HCT116 (cell line): ENCODE data around the gene UPF3B.
"Not testable (repeated sequence)": the region's sequence is repeated elsewhere in the genome, so short reads cannot be mapped to it uniquely, and the experiment has no call there.

Experiments used
- EGR1 ChIP-seq: IDR thresholded peaks from 2 replicates; pipeline ENCODE4 v1.6.1; 2012; ENCODE audit warnings: low read depth
- EZH2 ChIP-seq: fragments of 200-600 bp; sonication (generic); IDR thresholded peaks from 2 replicates; pipeline ENCODE4 v1.6.1; 2017; ENCODE audit warnings: antibody characterized with exemption, mixed run types
- EZH2phosphoT487 ChIP-seq: fragments of 200-600 bp; IDR thresholded peaks from 2 replicates; pipeline ENCODE4 v1.6.1; 2018; ENCODE audit warnings: antibody characterized with exemption, borderline replicate concordance
- SIN3A ChIP-seq: IDR thresholded peaks from 2 replicates; pipeline ENCODE4 v1.6.1; 2012; ENCODE audit warnings: low read depth
- SP1 ChIP-seq: IDR thresholded peaks from 2 replicates; pipeline ENCODE4 v1.6.1; 2012; ENCODE audit warnings: low read depth
- TCF7L2 ChIP-seq: IDR thresholded peaks from 2 replicates; pipeline ENCODE4 v1.7.0; 2011; ENCODE audit warnings: borderline replicate concordance, inconsistent platforms; ENCODE audit not compliant: insufficient read depth, insufficient read length; ENCODE audit errors: extremely low read depth
- TF ChIP-seq, protein P1 (sequence below), 3 experiments: fragments of 200-600 bp in 1 of 3; sonication (generic) in 1 of 3; IDR thresholded peaks in 2 of 3; conservative IDR thresholded peaks in 1 of 3; 2 replicates each; pipeline ENCODE4 v1.5.1; 2012 to 2017; ENCODE audit warnings: low read depth in 2 of 3, low read length in 2 of 3, antibody characterized with exemption in 1 of 3, borderline replicate concordance in 1 of 3, control low read depth in 1 of 3, mild to moderate bottlenecking in 1 of 3, mixed read lengths in 1 of 3, mixed run types in 1 of 3, moderate library complexity in 1 of 3; ENCODE audit not compliant: insufficient read depth in 1 of 3
- TF ChIP-seq, protein P2 (sequence below): IDR thresholded peaks from 2 replicates; pipeline ENCODE4 v1.6.1; 2012; ENCODE audit warnings: low read depth

DNA sequence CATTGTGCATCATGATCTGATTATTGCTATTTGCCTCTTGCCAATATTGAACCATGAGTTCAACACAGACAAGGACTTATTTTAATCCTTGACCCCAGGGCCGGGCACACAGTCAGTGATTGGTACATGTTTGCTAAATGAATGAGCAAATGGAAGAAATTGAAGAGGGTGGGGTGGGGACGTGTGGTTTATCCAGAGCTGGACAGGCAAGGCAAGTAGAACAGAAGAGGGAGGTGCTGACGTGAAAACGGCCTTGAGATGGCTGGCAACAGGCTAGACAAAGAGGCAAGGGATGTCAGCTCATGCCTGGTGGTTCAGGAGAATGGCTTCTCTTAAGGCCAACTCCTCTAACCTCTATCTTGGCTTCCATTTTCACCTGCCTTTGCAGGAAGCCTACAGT is 44.3 kb downstream of the UPF3B start:
- not testable (repeated sequence) for TF ChIP-seq EGR1, EZH2, EZH2phosphoT487, SP1, TCF7L2, SIN3A
- TF ChIP-seq, protein P1, sequence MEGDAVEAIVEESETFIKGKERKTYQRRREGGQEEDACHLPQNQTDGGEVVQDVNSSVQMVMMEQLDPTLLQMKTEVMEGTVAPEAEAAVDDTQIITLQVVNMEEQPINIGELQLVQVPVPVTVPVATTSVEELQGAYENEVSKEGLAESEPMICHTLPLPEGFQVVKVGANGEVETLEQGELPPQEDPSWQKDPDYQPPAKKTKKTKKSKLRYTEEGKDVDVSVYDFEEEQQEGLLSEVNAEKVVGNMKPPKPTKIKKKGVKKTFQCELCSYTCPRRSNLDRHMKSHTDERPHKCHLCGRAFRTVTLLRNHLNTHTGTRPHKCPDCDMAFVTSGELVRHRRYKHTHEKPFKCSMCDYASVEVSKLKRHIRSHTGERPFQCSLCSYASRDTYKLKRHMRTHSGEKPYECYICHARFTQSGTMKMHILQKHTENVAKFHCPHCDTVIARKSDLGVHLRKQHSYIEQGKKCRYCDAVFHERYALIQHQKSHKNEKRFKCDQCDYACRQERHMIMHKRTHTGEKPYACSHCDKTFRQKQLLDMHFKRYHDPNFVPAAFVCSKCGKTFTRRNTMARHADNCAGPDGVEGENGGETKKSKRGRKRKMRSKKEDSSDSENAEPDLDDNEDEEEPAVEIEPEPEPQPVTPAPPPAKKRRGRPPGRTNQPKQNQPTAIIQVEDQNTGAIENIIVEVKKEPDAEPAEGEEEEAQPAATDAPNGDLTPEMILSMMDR (IDR thresholded peaks at IDR 0.05 in 2 of 3, conservative IDR thresholded peaks at IDR 0.05 in 1 of 3; ENCODE audit: borderline replicate concordance in 1 of 3, insufficient read depth in 1 of 3, low read depth in 2 of 3, low read length in 2 of 3) = not testable (repeated sequence)
- TF ChIP-seq, protein P2, sequence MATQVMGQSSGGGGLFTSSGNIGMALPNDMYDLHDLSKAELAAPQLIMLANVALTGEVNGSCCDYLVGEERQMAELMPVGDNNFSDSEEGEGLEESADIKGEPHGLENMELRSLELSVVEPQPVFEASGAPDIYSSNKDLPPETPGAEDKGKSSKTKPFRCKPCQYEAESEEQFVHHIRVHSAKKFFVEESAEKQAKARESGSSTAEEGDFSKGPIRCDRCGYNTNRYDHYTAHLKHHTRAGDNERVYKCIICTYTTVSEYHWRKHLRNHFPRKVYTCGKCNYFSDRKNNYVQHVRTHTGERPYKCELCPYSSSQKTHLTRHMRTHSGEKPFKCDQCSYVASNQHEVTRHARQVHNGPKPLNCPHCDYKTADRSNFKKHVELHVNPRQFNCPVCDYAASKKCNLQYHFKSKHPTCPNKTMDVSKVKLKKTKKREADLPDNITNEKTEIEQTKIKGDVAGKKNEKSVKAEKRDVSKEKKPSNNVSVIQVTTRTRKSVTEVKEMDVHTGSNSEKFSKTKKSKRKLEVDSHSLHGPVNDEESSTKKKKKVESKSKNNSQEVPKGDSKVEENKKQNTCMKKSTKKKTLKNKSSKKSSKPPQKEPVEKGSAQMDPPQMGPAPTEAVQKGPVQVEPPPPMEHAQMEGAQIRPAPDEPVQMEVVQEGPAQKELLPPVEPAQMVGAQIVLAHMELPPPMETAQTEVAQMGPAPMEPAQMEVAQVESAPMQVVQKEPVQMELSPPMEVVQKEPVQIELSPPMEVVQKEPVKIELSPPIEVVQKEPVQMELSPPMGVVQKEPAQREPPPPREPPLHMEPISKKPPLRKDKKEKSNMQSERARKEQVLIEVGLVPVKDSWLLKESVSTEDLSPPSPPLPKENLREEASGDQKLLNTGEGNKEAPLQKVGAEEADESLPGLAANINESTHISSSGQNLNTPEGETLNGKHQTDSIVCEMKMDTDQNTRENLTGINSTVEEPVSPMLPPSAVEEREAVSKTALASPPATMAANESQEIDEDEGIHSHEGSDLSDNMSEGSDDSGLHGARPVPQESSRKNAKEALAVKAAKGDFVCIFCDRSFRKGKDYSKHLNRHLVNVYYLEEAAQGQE = not testable (repeated sequence)
